ENCODE measurements around the gene CPSF2.
"Not testable (repeated sequence)": the region's sequence is repeated elsewhere in the genome, so short reads cannot be mapped to it uniquely, and the experiment has no call there.

CPSF2 gene

DNA sequence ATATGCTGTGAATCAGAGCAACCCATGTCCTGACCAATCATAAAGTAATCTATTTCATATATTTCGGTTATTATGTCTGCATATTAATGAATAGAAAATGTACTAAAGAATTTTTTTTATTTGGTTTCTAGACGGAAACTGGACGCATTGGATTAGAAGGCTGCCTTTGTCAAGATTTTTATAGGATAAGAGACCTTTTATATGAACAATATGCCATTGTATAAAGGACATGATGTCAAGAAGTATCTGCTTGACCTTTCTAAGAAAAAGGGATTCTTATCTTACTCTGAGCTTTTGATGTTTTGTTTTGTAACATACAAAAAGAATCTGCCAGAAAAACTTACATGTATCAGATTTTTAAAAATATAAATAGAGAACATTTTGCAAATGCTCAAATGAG is 39.8 kb downstream of the CPSF2 start:
- DNase-seq: no peak

DNA sequence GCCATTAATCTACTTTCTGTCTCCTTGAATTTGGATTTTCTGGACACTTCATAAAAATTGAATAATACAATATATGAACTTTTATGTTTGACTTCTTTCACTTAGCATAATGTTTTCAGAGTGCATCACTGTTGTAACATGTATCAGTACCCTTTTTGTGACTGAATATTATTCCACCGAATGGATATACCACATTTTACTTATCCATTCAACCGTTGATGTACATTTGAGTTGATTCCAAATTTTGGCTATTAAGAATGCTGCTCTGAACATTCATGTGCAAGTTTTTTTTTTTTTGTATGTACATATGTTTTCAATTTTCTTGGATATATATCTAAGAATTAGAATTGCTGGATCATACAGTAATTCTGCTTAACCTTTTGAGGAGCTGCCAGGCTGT is 43.2 kb downstream of the CPSF2 start:
- no peak for DNase-seq

DNA sequence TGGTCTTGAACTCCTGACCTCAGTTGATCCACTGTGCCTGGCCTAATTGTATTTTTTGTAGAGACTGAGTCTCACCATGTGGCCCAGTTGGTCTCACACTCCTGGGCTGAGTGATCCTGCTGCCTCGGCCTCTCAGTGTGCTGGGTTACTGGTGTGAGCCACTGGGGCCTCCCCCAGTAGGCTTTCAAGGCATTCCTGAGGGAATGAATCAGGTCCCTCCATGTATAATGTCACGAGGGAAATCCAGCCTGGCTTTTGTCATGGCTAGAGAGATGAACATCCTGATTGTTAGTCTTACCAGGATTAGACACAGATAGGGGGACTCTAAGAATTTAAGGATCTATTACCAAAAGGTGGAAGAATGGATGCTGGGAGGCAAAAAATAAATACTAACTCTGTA is 51.9 kb downstream of the CPSF2 start:
- DNase-seq: no peak

DNA sequence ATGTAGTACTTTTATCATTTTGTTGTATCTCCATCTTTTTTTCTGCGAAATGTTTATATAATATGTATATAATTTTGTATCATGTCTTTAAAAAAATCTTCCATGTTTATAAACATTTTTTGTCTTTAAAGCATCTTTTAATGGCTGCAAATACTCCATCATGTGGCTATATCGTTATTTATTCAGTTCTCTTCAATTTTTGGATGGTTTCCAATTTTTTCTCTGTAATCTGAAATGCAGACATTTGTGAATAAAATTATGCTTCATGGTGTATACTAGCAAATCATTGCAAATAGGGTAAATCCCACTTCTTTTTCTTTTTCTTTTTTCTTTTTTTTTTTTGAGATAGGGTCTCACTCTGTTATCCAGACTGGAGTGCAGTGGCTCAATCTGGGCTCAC is 54.0 kb downstream of the CPSF2 start:
- DNase-seq: no peak

DNA sequence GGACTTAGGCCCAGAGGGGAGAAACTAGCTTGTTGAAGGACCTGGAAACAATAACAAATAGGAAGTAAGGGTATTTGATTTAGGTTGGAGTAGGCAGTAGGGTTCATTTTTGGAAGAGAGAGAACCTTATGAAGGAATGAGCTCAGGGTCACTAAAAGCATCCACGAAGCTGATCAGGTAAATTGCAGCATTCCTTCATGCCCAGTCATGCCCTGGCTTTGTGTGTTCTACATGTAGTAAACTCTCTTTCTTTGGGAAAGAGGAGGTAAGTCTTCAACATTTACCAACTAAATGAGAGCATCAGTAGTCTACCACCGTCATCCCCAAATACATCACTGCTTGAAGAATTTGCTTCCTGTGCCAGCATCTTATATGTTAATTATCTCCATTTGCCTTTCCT is 54.7 kb downstream of the CPSF2 start:
- no peak for DNase-seq

DNA sequence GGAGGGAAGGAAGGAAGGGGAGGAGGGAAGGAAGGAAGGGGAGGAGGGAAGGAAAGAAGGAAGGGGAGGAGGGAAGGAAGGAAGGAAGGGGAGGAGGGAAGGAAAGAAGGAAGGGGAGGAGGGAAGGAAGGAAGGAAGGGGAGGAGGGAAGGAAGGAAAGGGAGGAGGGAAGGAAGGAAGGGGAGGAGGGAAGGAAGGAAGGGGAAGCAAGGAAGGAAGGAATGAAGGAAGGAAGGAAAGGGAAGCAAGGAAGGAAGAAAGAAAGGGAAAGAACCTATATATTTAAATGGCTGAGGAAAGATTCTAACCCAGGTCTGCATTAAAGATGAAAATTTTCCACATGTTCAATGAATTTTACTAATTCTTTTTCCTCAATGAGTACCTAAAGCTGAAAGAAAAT is 57.4 kb downstream of the CPSF2 start:
- not testable (repeated sequence) for DNase-seq

DNA sequence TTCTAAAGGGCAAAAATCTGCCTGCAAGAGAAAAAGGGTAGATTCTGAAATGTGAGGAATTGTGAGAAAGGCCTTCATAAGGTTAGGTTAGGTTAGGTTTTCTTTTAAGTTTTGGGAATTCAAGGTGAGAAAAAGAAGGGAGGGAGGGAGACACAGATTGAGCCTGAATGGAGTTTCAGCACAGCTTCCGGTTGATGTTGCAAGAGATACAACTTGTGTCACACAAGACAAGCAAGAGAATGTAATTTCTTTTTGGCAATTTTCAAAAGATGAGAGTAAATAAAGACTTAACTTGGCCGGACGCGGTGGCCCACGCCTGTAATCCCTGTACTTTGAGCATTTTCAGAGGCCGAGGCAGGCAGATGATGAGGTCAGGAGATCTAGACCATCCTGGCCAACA is 63.8 kb downstream of the CPSF2 start:
- DNase-seq: no peak

DNA sequence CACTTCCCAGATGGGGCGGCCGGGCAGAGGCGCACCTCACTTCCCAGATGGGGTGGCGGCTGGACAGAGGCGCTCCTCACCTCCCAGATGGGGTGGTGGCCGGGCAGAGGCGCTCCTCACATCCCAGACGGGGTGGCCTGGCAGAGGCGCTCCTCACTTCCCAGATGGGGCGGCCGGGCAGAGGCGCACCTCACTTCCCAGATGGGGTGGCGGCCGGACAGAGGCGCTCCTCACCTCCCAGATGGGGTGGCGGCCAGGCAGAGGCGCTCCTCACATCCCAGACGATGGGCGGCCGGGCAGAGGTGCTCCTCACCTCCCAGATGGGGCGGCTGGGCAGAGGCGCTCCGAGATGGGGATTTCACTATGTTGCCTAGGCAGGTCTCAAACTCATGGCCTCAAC is 65.8 kb downstream of the CPSF2 start:
- not testable (repeated sequence) for DNase-seq

DNA sequence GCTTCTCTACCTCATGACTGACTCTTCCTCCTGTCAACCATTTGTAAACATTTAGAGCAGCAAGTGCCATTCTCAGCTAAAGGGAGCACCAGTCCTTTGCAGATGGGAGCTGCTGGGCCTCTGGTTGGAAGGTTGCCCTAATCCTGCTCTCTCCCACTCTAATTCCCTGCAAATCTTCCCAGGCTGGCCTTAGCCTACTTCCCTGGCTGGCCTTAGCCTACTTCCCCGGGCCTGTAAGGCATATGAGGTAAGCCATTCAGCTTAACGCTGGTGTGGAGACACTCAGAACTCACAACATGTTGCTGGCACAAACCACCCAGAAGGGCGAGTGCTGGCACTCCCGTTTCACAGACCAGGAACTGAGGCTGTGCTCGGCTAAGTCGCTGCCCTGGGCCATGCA is 69.0 kb downstream of the CPSF2 start:
- DNase-seq: no peak

DNA sequence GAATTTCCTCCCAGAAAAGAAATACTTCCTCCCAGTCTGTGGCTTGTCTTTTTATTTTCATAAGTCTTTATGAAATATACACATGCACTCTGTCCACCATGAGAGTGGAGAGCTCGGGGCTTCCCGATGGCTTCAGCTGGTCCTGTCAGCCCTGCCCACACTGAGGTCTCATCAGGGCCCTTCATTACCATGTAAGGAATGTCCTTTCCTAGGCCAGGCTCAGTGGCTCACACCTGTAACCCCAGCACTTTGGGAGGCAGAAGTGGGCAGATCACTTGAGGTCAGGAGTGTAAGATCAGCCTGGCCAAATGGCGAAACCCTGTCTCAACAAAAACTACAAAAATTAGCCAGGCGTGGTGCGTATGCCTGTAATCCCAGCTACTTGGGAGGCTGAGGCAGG is 77.0 kb downstream of the CPSF2 start:
- DNase-seq: no peak

DNA sequence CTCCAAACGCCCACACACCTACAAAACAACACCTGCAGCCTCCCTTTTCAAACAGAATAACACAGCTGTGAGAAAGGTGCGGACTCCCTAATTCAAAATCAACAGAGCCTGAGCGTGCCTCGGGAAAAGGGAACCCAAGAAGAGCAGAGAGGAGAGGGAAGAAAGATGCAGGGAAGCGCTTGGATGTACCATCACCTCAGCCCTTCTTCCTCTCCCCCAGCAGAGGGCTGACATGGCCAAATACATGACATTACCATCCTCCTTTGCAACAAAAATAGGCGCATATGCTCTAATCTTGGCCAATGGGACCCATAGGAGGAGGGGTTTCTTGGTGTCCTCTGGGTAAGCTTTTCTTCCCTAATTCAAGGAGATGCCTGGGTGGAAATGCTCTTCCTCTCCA is 78.0 kb downstream of the CPSF2 start:
- no peak for DNase-seq

DNA sequence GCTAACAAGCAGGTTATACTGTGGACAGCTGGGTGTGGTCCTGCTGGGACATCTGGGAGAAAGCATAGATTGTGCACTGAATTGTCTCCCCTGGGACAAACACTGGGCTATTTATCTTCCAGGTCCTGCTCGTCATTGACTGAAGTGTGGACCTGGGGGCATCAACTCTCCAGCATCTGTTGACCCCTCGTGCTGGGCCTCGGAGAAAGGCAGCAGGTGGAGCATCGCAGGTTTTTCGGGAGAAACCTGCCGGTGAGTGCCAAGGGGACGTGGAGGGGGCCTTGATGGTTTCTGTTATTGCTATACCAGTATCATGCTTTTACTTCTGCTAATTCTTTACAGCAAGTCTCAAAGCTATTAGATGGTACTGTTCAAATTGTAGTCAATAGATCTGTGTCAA is 81.3 kb downstream of the CPSF2 start:
- DNase-seq: no peak

DNA sequence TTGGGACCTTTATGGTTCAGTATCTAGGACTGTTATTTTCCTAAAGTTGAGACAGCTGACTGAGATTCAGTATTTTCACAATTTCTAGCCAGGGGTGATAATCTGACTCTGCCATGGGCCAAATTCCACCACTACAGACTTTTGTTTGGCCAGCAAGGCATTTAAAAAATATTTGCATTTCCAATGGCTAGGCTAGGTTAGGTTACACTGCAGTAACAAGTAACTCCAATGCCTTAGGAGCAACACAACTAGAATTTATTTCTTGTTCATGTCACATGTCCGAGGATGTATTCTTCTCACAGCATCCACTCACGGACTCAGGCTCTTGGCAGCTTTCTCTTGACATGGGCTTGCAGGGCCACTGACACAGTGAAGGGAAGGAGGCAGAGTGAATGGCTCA is 83.0 kb downstream of the CPSF2 start:
- DNase-seq: no peak

DNA sequence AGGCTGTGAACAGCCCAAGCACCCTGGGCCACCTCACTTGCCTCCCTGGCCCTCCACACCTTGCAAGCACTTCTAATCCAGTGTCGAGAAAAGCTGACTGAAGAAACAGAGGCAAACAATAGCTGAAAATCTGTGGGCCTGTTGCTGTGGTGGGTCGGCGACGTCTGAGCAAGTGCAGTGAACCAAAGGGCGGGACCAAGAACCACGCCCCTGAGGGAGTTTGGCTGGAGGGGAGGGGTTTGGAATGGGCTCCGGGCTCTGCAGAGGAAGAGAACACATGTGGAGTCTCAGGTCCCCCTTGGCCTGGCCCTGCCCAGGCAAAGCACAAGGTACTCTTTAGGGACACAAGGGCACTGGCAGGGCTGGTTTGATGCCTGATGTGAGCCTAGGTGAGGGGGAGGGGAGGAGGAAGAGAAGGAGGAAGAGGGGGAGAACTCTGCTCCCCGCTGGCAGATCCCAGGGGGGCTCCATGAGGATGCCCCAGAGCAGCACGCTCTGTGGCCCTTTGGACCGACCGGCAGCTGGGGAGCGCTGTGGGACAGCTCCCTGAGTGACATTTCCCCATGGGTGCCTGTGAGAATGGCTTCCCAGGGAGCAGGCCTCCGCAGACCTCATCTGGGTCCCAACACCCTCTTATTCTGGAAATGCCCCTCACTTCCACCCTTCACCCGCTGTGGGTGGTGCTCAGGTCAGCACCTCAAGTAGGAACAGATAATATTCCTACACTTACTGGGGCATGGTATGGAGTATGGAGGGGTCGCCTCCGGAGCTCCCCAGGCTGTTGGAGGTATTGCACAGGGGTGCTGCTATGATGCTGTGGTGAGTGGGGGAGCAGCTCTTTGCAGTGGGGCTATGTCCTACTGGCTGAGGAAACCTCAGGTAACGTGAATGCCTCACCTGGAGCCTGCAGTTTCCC is 85.5 kb downstream of the CPSF2 start:
- no peak for DNase-seq

DNA sequence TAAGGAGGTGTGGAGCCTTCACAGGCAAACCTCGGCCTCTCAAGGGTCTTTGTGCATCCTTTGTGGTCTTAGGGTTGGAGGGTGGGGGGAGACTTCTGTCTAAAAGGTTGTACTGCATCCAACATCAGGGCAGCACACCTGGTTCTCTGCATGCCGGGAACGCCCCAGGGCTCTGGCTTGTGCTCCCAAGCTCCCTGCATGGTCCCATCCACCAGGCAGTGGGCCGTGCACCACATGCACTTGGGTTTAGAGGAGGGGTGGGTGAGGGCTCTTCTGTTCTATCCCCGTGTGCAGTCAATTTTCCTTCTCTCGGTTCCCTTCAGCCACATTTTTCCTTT is 86.1 kb downstream of the CPSF2 start:
- no peak for DNase-seq

DNA sequence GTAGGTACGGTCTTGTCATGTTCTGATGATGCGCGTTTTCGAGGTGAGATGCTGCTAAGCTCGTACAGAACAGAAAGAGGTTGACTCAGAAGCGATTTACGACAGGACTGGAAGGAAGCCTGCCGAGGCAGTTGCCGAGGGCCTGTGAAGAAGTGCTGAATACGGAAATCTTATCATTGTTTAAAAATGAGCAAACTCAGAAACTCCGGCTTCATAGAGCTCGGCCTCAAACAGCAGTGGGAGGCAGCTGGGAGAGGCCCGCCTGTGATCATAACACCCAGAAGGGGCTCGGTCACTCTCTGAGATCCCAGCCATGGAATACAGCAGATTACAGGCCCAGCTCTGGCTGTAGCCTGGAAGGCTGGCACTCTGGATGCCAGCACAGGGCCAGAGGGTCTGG is 87.4 kb downstream of the CPSF2 start:
- DNase-seq: no peak

DNA sequence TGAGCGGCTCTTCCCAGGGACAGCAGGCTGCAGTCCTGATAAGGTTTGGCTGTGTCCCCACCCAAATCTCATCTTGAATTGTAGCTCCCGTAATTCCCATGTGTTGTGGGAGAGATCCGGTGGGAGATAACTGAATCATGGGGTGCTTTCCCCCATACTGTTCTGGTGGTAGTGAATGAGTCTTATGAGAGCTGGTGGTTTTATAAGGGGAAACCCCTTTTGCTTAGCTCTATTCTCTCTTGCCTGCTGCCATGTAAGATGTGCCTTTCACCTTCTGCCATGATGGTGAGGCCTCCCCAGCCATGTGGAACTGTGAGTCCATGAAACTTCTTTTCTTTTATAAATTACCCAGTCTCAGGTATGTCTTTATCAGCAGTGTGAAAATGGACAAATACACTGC is 91.4 kb downstream of the CPSF2 start:
- not testable (repeated sequence) for DNase-seq

DNA sequence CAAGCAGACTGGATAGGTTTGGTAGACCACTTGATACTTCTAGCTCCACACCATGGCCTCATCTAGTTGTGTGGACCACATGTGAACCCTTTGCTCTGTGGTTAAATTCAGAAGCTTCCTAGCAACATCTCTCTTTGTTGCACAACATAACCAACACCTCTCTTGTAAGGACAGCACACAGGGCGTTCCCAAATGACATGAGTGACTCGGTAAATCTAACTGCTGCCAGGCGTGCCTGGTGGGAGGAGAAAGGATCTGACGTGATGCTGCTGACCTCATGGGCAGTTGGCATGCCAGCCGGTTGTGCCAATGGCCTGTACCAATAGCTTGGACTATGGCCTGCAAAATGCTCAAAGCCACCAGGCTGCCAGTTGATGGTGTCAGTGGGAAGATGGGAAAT is 93.8 kb downstream of the CPSF2 start:
- no peak for DNase-seq

DNA sequence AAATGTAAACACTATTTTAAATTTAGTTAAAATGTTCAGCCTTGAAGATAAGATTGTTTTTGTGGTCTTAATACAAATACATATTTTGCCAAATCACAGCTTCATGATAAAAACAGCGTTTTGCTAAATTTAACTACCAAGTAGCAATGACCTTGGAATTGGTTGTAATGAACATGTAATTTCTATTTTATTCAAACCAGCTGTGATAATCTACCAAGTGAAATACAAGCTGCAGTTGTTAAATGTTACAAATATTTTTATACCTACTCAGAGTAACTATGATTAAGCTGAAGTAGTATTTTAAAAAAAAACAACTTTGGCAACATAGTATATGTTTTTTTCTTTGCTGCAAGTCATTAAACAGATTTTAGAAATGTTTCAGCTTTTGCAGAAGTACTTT is 96.2 kb downstream of the CPSF2 start:
- DNase-seq: no peak
